AG04449 (cell line): ENCODE data around the gene PLEKHM1.

Experiments
- CTCF ChIA-PET: fragments of 350-600 bp; formaldehyde crosslinking; extraction: SDS; loops from one replicate; lab custom pipeline; 2021; ENCODE audit warnings: antibody characterized with exemption; lab: Yijun Ruan, JAX
- POLR2A ChIA-PET: fragments of 400-600, 350-600 bp; formaldehyde crosslinking; extraction: SDS; loops from one replicate; lab custom pipeline; 2020; ENCODE audit warnings: antibody characterized with exemption, inconsistent platforms; lab: Yijun Ruan, JAX
- DNase-seq: peaks from one replicate; pipeline ENCODE4 v3.0.0-alpha.2; 2010; ENCODE audit warnings: low read depth, low spot score
- H3K4me3 ChIP-seq: 2 replicates; pipeline ENCODE4 v1.5.1; 2011; ENCODE audit warnings: low read depth, mild to moderate bottlenecking, control low read depth, low read length
- CTCF ChIP-seq: IDR thresholded peaks from one replicate; pipeline ENCODE4 v1.5.1; 2011; ENCODE audit warnings: mild to moderate bottlenecking, moderate library complexity, low read length, control low read depth, inconsistent platforms; ENCODE audit not compliant: insufficient read depth; ENCODE audit errors: missing control alignments

The PLEKHM1 gene

GRCh38 chr17:45436625-45437464 lies 53.7 kb downstream of the PLEKHM1 start:
- no peak for DNase-seq
- ChIA-PET POLR2A (no interaction called here), CTCF (interaction anchor here (1.6 kb wide), 1 partner anchor 11 kb away, joined by 3 read pairs; no protein-coding TSS in a partner anchor)
- TF ChIP-seq CTCF, result no peak
- no peak overlapping the region for H3K4me3 ChIP-seq

GRCh38 chr17:45436161-45436560 lies 54.4 kb downstream of the PLEKHM1 start:
- no peak for TF ChIP-seq CTCF
- DNase-seq, result no peak
- ChIA-PET POLR2A (no interaction called here), CTCF (no interaction called here)
- no peak overlapping the region for H3K4me3 ChIP-seq

GRCh38 chr17:45435481-45435880 lies 55.0 kb downstream of the PLEKHM1 start:
- no peak overlapping the region for H3K4me3 ChIP-seq
- no peak for TF ChIP-seq CTCF
- no peak for DNase-seq
- ChIA-PET CTCF (no interaction called here), POLR2A (no interaction called here)

GRCh38 chr17:45433159-45433535 lies 57.4 kb downstream of the PLEKHM1 start:
- CTCF ChIA-PET, result interaction anchor here (1.1 kb wide), 2 partner anchors 14 to 215 kb away, joined by 3 read pairs; no protein-coding TSS in a partner anchor
- no peak for TF ChIP-seq CTCF
- no peak for DNase-seq
- no peak overlapping the region for H3K4me3 ChIP-seq
- POLR2A ChIA-PET, result no interaction called here

GRCh38 chr17:45432405-45433158 lies 57.9 kb downstream of the PLEKHM1 start, which contains the start of gene ARHGAP27:
TSS of gene ARHGAP27 (minus strand) at chr17:45432870. CDS start at chr17:45430279, 2,591 bp downstream.
- ChIA-PET POLR2A (no interaction called here), CTCF (no interaction called here)
- no peak for DNase-seq
- H3K4me3 ChIP-seq, result peak within 1 kb of the TSS; percentile 52
- no peak for TF ChIP-seq CTCF
